NCI-H2227 (cell line): ENCODE measurements around the gene OR5A1.

Source experiments
- DNase-seq: peaks from one replicate; lab custom pipeline; 2025; ENCODE audit not compliant: unreplicated experiment; lab: John Stamatoyannopoulos, UW

OR5A1 gene

DNA sequence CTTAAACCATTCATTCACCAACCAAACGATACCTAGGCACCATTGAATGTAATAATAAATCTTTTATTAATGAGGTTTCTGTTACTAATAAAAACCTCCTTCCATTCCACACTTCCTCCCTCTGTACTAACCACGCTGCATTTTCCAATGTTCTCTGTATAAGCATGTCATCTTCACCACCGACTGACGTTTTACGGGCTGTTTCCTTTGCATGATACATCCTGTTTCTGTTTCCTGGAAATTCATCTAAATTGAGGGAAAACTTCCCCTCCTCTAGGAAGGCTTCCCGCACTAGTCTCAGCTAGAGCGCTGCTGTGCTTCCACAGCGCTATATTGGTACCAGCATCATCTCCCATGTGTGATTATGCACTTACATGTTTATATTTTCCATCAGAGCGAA is 38.9 kb downstream of the OR5A1 start:
- no peak for DNase-seq

GRCh38 chr11:59479906-59480305 is 43.6 kb downstream of the OR5A1 start:
- DNase-seq: no peak

DNA sequence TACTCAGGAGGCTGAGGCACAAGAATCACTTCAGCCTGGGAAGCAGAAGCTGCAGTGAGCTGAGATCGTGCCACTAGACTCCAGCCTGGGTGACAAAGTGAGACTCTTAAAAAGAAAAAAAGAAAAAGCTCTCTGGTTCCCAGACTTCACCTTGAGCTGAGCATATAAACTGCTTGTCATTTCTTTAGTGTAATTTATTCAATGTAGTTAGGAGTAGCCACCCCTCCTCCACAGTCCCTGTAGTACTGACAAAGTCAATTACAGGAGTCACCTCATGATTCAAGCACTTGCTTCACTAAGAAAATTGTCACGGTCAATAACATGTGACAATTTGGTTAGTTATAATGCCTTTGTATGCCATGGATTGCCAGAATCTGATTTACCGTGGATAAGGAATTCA is 44.1 kb downstream of the OR5A1 start:
- DNase-seq: no peak
